IMR-90 (cell line): ENCODE data around the gene MLST8. TPM values are rescaled to one million over a fixed set of nuclear protein-coding genes. Genes with fewer than 3 reads are reported as not detected.

Experiments
- ATAC-seq: fragments of 200-7000 bp; cut with Tn5 transposase; 2 replicates; pipeline ENCODE4 v1.9.1; 2020; ENCODE audit warnings: low read depth, mild to moderate bottlenecking, moderate library complexity
- BruUV-seq: library from RNA; stranded (reverse); fragments of 400-500 nt; replicated peaks from 2 replicates; lab custom pipeline; 2021; lab: Mats Ljungman, UMichigan
- CTCF ChIA-PET: fragments of 300-600 bp; formaldehyde crosslinking; extraction: SDS; loops from one replicate; lab custom pipeline; 2021; ENCODE audit warnings: antibody characterized with exemption; lab: Yijun Ruan, JAX
- POLR2A ChIA-PET: fragments of 300-600 bp; sonication (Branson Sonifier 250); formaldehyde crosslinking; loops from one replicate; lab custom pipeline; 2022; ENCODE audit warnings: antibody characterized with exemption; ENCODE audit not compliant: unreplicated experiment; lab: Charles Lee
- DNase-seq: peaks from one replicate; pipeline ENCODE4 v3.0.0; 2013
- H2AFZ ChIP-seq: replicated peaks from 2 replicates; pipeline ENCODE3; 2013; ENCODE audit warnings: low read length, mild to moderate bottlenecking; ENCODE audit not compliant: poor library complexity
- H2AK5ac ChIP-seq: 2 replicates; pipeline ENCODE4 v1.6.1; 2013; ENCODE audit warnings: low read depth, low read length, inconsistent platforms
- H2AK9ac ChIP-seq: replicated peaks from 2 replicates; pipeline ENCODE3; 2013; ENCODE audit warnings: mild to moderate bottlenecking, low read depth, low read length, moderate library complexity; ENCODE audit not compliant: poor library complexity
- H2BK120ac ChIP-seq: 2 replicates; pipeline ENCODE4 v1.6.1; 2013; ENCODE audit warnings: low read depth, low read length, inconsistent platforms
- H2BK15ac ChIP-seq: 3 replicates; pipeline ENCODE4 v1.6.1; 2013; ENCODE audit warnings: low read depth, low read length, inconsistent platforms
- H2BK20ac ChIP-seq: 2 replicates; pipeline ENCODE4 v1.6.1; 2013; ENCODE audit warnings: low read depth, mild to moderate bottlenecking, inconsistent platforms, low read length, moderate library complexity
- H2BK5ac ChIP-seq: 2 replicates; pipeline ENCODE4 v1.6.1; 2013; ENCODE audit warnings: mild to moderate bottlenecking, low read depth, low read length, inconsistent platforms; ENCODE audit not compliant: poor library complexity, severe bottlenecking
- H3K14ac ChIP-seq: replicated peaks from 2 replicates; pipeline ENCODE4 v1.6.1; 2013; ENCODE audit warnings: low read depth, low read length, inconsistent platforms
- H3K18ac ChIP-seq: 2 replicates; pipeline ENCODE4 v1.6.1; 2013; ENCODE audit warnings: low read depth, low read length, control low read depth
- H3K23ac ChIP-seq: 2 replicates; pipeline ENCODE4 v1.6.1; 2013; ENCODE audit warnings: low read depth, low read length, inconsistent platforms
- H3K27ac ChIP-seq: 2 replicates; pipeline ENCODE4 v1.5.1; 2013; ENCODE audit warnings: mild to moderate bottlenecking, control low read depth, low read length; ENCODE audit not compliant: insufficient read depth
- H3K27me3 ChIP-seq: 2 replicates; pipeline ENCODE4 v1.6.1; 2013; ENCODE audit warnings: low read length; ENCODE audit not compliant: control insufficient read depth, insufficient read depth
- H3K36me3 ChIP-seq: 2 replicates; pipeline ENCODE4 v1.6.1; 2013; ENCODE audit warnings: low read length, mixed read lengths; ENCODE audit not compliant: control insufficient read depth, insufficient read depth
- H3K4ac ChIP-seq: 2 replicates; pipeline ENCODE4 v1.6.1; 2013; ENCODE audit warnings: low read depth, low read length, inconsistent platforms
- H3K4me1 ChIP-seq: 2 replicates; pipeline ENCODE4 v1.6.1; 2013; ENCODE audit warnings: low read length, mixed read lengths; ENCODE audit not compliant: control insufficient read depth, insufficient read depth
- H3K4me2 ChIP-seq: 2 replicates; pipeline ENCODE4 v1.6.1; 2013; ENCODE audit warnings: low read depth, mild to moderate bottlenecking, control low read depth, low read length, moderate library complexity
- H3K4me3 ChIP-seq: 2 replicates; pipeline ENCODE4 v1.5.1; 2013; ENCODE audit warnings: low read depth, mild to moderate bottlenecking, control low read depth, low read length, moderate library complexity; ENCODE audit not compliant: insufficient read depth
- H3K56ac ChIP-seq: 2 replicates; pipeline ENCODE4 v1.6.1; 2013; ENCODE audit warnings: low read length, inconsistent platforms; ENCODE audit not compliant: insufficient read depth; ENCODE audit errors: extremely low read depth
- H3K79me1 ChIP-seq, 2 experiments: 2 replicates each; pipeline ENCODE4 v1.6.1; 2013; ENCODE audit warnings: low read length in 2 of 2, inconsistent platforms in 1 of 2, low read depth in 1 of 2
- H3K9ac ChIP-seq: 2 replicates; pipeline ENCODE4 v1.6.1; 2013; ENCODE audit warnings: low read depth, low read length, control low read depth
- H3K9me1 ChIP-seq: 2 replicates; pipeline ENCODE4 v1.6.1; 2013; ENCODE audit warnings: low read length, inconsistent platforms; ENCODE audit not compliant: insufficient read depth
- H3K9me3 ChIP-seq: 2 replicates; pipeline ENCODE4 v1.6.1; 2013; ENCODE audit warnings: low read length; ENCODE audit not compliant: control insufficient read depth, insufficient read depth
- H4K20me1 ChIP-seq: 2 replicates; pipeline ENCODE4 v1.6.1; 2013; ENCODE audit warnings: low read length, inconsistent platforms; ENCODE audit not compliant: insufficient read depth
- H4K5ac ChIP-seq: 2 replicates; pipeline ENCODE4 v1.6.1; 2013; ENCODE audit warnings: mild to moderate bottlenecking, low read depth, low read length, control low read depth
- H4K8ac ChIP-seq, 2 experiments: 2 replicates each; pipeline ENCODE4 v1.6.1; 2013; ENCODE audit warnings: low read depth in 2 of 2, low read length in 2 of 2, control low read depth in 1 of 2, inconsistent platforms in 1 of 2
- H4K91ac ChIP-seq: 2 replicates; pipeline ENCODE4 v1.6.1; 2013; ENCODE audit warnings: low read depth, low read length, inconsistent platforms; ENCODE audit not compliant: insufficient read depth
- CHD1 ChIP-seq: IDR thresholded peaks from 2 replicates; pipeline ENCODE4 v1.6.1; 2012; ENCODE audit warnings: low read depth, low read length, improper control_type of control experiment
- CTCF ChIP-seq: conservative IDR thresholded peaks from 2 replicates; pipeline ENCODE4 v1.5.1; 2012; ENCODE audit warnings: mild to moderate bottlenecking, low read depth, low read length, improper control_type of control experiment
- MAFK ChIP-seq: IDR thresholded peaks from 2 replicates; pipeline ENCODE4 v1.6.1; 2012; ENCODE audit warnings: low read depth, low read length, improper control_type of control experiment
- MAZ ChIP-seq: IDR thresholded peaks from 2 replicates; pipeline ENCODE4 v1.6.1; 2012; ENCODE audit warnings: low read depth, mild to moderate bottlenecking, low read length, improper control_type of control experiment, moderate library complexity, borderline replicate concordance
- NFE2L2 ChIP-seq: fragments of 150-350 bp; IDR thresholded peaks from 2 replicates; pipeline ENCODE4 v1.6.1; 2016; ENCODE audit warnings: low read depth, mild to moderate bottlenecking, low read length
- POLR2A ChIP-seq: IDR thresholded peaks from 2 replicates; pipeline ENCODE4 v1.6.1; 2012; ENCODE audit warnings: mild to moderate bottlenecking, low read depth, low read length
- RAD21 ChIP-seq: IDR thresholded peaks from 2 replicates; pipeline ENCODE4 v1.6.1; 2012; ENCODE audit warnings: low read length, improper control_type of control experiment
- RCOR1 ChIP-seq: IDR thresholded peaks from 2 replicates; pipeline ENCODE4 v1.6.1; 2012; ENCODE audit warnings: mild to moderate bottlenecking, low read length, improper control_type of control experiment; ENCODE audit not compliant: insufficient replicate concordance
- RFX5 ChIP-seq: IDR thresholded peaks from 2 replicates; pipeline ENCODE4 v1.8.0; 2012; ENCODE audit warnings: low read depth, mild to moderate bottlenecking, low read length, moderate library complexity
- SMC3 ChIP-seq: fragments of 150-350 bp; IDR thresholded peaks from 2 replicates; pipeline ENCODE4 v1.6.1; 2016; ENCODE audit warnings: low read depth, mild to moderate bottlenecking, antibody characterized with exemption, low read length, moderate library complexity
- WGBS, 2 experiments: methylation state at CpG; one replicate each; pipeline versions ENCODE4 v1.1.5 to v1.1.7; 2013; ENCODE audit warnings: missing lambda C conversion rate in 2 of 2; ENCODE audit not compliant: insufficient read length in 1 of 2; ENCODE audit errors: extremely low coverage in 2 of 2; 5-methylcytosine and 5-hydroxymethylcytosine counted together
- dilution Hi-C: fragments of 300-500 bp; cut with HindIII; formaldehyde crosslinking; loops from one replicate; pipeline ENCODE4 v1.14.3; 2018; ENCODE audit warnings: low sequenced_read_pairs; ENCODE audit not compliant: unreplicated experiment
- in situ Hi-C: fragments of 300-500 bp; cut with MboI; formaldehyde crosslinking; loops from 3 replicates; pipeline ENCODE4 v1.14.3; 2019; ENCODE audit warnings: low sequenced_read_pairs, inconsistent platforms, mixed read lengths
- intact Hi-C: fragments of 100-400 bp; cut with micrococcal nuclease; formaldehyde crosslinking; loops from 2 replicates; pipeline ENCODE4 v1.10.0; 2022
- polyA plus RNA-seq, 3 experiments: library from polyadenylated mRNA; depleted of rRNA; stranded (reverse); fragments of >200 nt; gene quantifications; 2 replicates each; pipeline ENCODE4 v1.2.3, GENCODE V29; 2012; ENCODE audit warnings: low replicate concordance in 1 of 3
- total RNA-seq: library from RNA; depleted of rRNA; stranded (reverse); fragments of >200 nt; gene quantifications from 2 replicates; pipeline ENCODE4 v1.2.3, GENCODE V29; 2012

The MLST8 gene
- total and polyA plus RNA-seq, 2 of the 4 experiments (the other 2 are of a cell fraction), result 34.4 to 93.7 TPM

- WGBS, 2 experiments, result 91% methylated on average over 21 of the region's 46 CpGs; no CpG with 5 or more reads in 1 of the 2 experiments
- TF ChIP-seq CTCF (no peak), CHD1 (no peak), NFE2L2 (no peak), MAFK (no peak), POLR2A (no peak), SMC3 (no peak), MAZ (no peak), RFX5 (no peak), RCOR1 (no peak), RAD21 (no peak)
- Histone ChIP-seq H3K56ac (no peak overlapping the region), H2AK5ac (no peak overlapping the region), H4K20me1 (peaks cover 7% of the 10 kb centered on the region; the same call in 1 of the 2 replicates), H3K9ac (no peak overlapping the region), H2AK9ac (no peak overlapping the region), H4K91ac (no peak overlapping the region), H2BK5ac (no peak overlapping the region), H3K4me1 (no peaks in the 10 kb centered on the region), H3K27ac (no peak overlapping the region), H3K4ac (no peak overlapping the region), H2AFZ (no peak overlapping the region), H3K79me1 (no peaks in the 10 kb centered on the region), H3K14ac (no peak overlapping the region), H3K4me3 (no peak overlapping the region), H4K8ac (no peak overlapping the region), H4K5ac (no peak overlapping the region), H3K9me1 (peaks cover 3% of the 10 kb centered on the region; the same call in 1 of the 2 replicates), H3K4me2 (no peak overlapping the region), H2BK120ac (no peak overlapping the region), H2BK20ac (no peak overlapping the region), H3K18ac (no peak overlapping the region), H3K27me3 (no peaks in the 10 kb centered on the region; the same call in 1 of the 2 replicates), H3K23ac (no peak overlapping the region), H3K9me3 (no peaks in the 10 kb centered on the region), H3K36me3 (peaks cover 14% of the 10 kb centered on the region; the same call in 1 of the 2 replicates), H2BK15ac (no peak overlapping the region)
- dilution Hi-C loops (no loop called here), in situ Hi-C loops (no loop called here), intact Hi-C loops (no loop called here)
- no peak for DNase-seq
- CTCF ChIA-PET, result no interaction called here
- BruUV-seq, result no TSS peak
- no peak for ATAC-seq
- POLR2A ChIA-PET, result interaction anchor here (0.6 kb wide), 1 partner anchor 33 kb away, joined by 3 read pairs; no protein-coding TSS in a partner anchor
Measured at GRCh38 chr16:2180962-2181923, 24.0 kb upstream of the MLST8 start.
